ENCODE data around the gene ADIPOR2. TPM values are rescaled to one million over a fixed set of nuclear protein-coding genes. Genes with fewer than 3 reads are reported as not detected.

ADIPOR2 gene
- polyA plus RNA-seq, 2 of the 4 experiments (the other 2 are of a cell fraction): 60.4 to 65.4 TPM

DNA sequence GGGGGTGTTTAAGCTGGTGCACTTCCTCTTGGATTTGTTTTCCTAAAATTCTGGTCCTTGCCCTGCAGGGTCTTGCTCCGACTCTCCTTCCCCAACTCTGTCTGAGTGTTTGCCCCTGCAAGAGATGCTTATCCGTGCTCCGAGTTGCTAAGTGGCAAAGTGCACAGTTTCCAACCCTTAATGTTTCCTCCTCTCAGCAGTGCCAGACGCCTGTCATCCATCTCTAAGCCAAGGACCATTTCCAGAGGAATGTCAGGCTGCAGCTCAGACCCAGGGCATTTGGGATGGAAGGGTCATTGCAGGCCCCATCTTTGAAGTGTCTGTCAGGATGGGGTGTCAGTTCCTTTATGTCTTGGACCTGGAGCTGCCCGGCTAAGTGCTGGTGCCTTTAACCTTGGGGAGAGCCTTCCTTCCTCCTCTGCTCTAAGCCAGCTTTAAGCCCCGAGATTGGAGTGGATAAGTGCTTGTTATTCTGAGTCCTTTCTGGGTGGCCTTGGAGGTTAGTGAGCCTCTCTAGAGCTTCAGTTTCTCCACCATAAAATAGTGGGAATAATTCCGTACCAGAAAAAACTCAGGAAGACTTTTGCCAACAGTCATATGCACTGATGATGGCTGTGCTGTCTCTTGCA, 46.9 kb upstream of the ADIPOR2 start:
- no peak for DNase-seq (ENCODE audit: low read depth in 1 of 2, low spot score in 1 of 2)
- H3K4me1 ChIP-seq: no peaks in the 10 kb centered on the region
- no peak for FAIRE-seq
- H3K27ac ChIP-seq: no peak overlapping the region
- CTCF ChIA-PET: interaction anchor here (0.7 to 17.7 kb wide), 8 partner anchors 9 to 329 kb away, joined by 3 to 196 read pairs (median 6); partner anchors contain the start of gene WNT5B
- H3K4me3 ChIP-seq: no peak overlapping the region
- TF ChIP-seq ZNF302 (CRISPR knock-in tag; IDR thresholded peaks at IDR 0.05) (no peak), RNF2 (IDR thresholded peaks at IDR 0.05; ENCODE audit: borderline replicate concordance, low read depth) (no peak), RARB (CRISPR knock-in tag; IDR thresholded peaks at IDR 0.05) (no peak), RAD21 (conservative IDR thresholded peaks at IDR 0.05 in 1 of 2, IDR thresholded peaks at IDR 0.05 in 1 of 2) (no peak)
- TF ChIP-seq, protein P1, sequence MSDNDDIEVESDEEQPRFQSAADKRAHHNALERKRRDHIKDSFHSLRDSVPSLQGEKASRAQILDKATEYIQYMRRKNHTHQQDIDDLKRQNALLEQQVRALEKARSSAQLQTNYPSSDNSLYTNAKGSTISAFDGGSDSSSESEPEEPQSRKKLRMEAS (IDR thresholded peaks at IDR 0.05): no peak
- POLR2A ChIA-PET: no interaction called here
- no peak overlapping the region for H3K4me2 ChIP-seq
- no peak for ATAC-seq
- WGBS (ENCODE audit: missing lambda C conversion rate): 73% methylated on average over 6 of the region's 7 CpGs
- H3K9me3 ChIP-seq: no peaks in the 10 kb centered on the region

DNA sequence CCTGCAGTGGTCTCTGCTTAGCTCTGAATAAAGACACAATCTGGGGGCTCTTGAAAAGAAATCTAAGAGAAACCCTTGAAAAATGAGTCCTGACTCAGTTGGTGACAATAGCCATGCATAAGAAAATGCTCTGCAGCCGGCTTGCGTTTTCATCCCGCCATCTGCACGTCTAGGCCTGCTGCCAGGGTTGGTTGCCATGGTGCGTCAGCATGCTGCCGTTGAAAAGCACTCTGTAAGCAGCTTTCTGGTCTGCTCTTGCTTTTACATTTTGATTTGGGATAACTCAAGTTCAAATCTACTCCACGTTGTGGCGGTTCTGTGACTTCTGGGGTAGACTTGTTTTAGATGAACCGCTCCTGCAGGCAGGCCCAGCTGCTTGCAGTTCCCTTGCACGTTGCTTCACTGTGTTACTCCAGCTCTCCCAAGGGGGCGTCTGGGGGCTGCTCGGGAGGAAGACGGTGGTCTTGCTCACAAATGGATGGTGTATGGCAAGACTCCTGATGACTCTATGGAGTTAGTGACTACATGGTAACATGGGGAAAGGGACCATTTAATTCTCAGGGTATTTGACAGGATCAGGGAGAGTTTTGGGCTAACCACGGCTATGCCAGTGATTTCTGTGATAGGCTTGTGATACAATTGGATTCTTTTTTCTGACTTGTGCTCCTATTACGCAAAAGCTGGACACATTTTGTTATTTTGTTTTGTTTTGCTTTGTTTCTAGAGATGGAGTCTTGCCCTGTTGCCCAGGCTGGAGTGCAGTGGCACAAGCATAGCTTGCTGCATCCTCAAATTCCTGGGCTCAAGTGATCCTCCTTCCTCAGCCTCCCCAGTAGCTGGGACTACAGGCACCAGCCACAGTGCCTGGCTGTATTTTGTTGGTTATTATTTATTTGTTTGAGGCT, 46.1 kb upstream of the ADIPOR2 start:
- ChIA-PET CTCF (interaction anchor here (0.7 to 17.7 kb wide), 7 partner anchors 8 to 328 kb away, joined by 3 to 196 read pairs (median 9); partner anchors contain the start of gene WNT5B), POLR2A (no interaction called here)
- WGBS (ENCODE audit: missing lambda C conversion rate): 76% methylated on average over 15 of the region's 15 CpGs
- H3K4me2 ChIP-seq: no peak overlapping the region
- no peak for TF ChIP-seq TFCP2L1 (CRISPR knock-in tag; IDR thresholded peaks at IDR 0.05)
- TF ChIP-seq, protein P2, sequence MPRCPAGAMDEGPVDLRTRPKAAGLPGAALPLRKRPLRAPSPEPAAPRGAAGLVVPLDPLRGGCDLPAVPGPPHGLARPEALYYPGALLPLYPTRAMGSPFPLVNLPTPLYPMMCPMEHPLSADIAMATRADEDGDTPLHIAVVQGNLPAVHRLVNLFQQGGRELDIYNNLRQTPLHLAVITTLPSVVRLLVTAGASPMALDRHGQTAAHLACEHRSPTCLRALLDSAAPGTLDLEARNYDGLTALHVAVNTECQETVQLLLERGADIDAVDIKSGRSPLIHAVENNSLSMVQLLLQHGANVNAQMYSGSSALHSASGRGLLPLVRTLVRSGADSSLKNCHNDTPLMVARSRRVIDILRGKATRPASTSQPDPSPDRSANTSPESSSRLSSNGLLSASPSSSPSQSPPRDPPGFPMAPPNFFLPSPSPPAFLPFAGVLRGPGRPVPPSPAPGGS (IDR thresholded peaks at IDR 0.05): no peak
- TF ChIP-seq RCOR1 (IDR thresholded peaks at IDR 0.05; ENCODE audit: low read depth, low read length): no peak
- TF ChIP-seq HOXB13 (CRISPR knock-in tag; IDR thresholded peaks at IDR 0.05; ENCODE audit: low read depth): no peak
- no peak for DNase-seq (ENCODE audit: low read depth in 1 of 2, low spot score in 1 of 2)
- no peaks in the 10 kb centered on the region for H3K9me3 ChIP-seq
- H3K4me3 ChIP-seq: no peak overlapping the region
- ATAC-seq: no peak
- no peak overlapping the region for H3K27ac ChIP-seq
- H3K4me1 ChIP-seq: no peaks in the 10 kb centered on the region
- FAIRE-seq: no peak

DNA sequence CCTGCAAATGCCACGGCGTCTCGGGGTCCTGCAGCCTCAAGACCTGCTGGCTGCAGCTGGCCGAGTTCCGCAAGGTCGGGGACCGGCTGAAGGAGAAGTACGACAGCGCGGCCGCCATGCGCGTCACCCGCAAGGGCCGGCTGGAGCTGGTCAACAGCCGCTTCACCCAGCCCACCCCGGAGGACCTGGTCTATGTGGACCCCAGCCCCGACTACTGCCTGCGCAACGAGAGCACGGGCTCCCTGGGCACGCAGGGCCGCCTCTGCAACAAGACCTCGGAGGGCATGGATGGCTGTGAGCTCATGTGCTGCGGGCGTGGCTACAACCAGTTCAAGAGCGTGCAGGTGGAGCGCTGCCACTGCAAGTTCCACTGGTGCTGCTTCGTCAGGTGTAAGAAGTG, 45.1 kb upstream of the ADIPOR2 start:
- ATAC-seq: no peak
- no peak overlapping the region for H3K27ac ChIP-seq
- FAIRE-seq: no peak
- no peak overlapping the region for H3K4me2 ChIP-seq
- WGBS (ENCODE audit: missing lambda C conversion rate): 84% methylated on average over 21 of the region's 29 CpGs
- ChIA-PET POLR2A (no interaction called here), CTCF (interaction anchor here (1.1 to 17.7 kb wide), 5 partner anchors 10 to 294 kb away, joined by 3 to 196 read pairs (median 9); partner anchors contain the start of gene WNT5B)
- DNase-seq (ENCODE audit: low read depth in 1 of 2, low spot score in 1 of 2): no peak
- no peaks in the 10 kb centered on the region for H3K4me1 ChIP-seq
- H3K9me3 ChIP-seq: no peaks in the 10 kb centered on the region
- TF ChIP-seq TFCP2L1 (CRISPR knock-in tag; IDR thresholded peaks at IDR 0.05): no peak
- TF ChIP-seq POLR2AphosphoS2 (conservative IDR thresholded peaks at IDR 0.05; ENCODE audit: low read length): no peak
- no peak for TF ChIP-seq RAD21 (conservative IDR thresholded peaks at IDR 0.05 in 1 of 2, IDR thresholded peaks at IDR 0.05 in 1 of 2)
- TF ChIP-seq NPAS2 (CRISPR knock-in tag; IDR thresholded peaks at IDR 0.05; ENCODE audit: borderline replicate concordance): no peak
- TF ChIP-seq ZFP36 (IDR thresholded peaks at IDR 0.05; ENCODE audit: borderline replicate concordance, partially characterized antibody): no peak
- no peak for TF ChIP-seq CBX2 (IDR thresholded peaks at IDR 0.05; ENCODE audit: borderline replicate concordance, low read depth)
- no peak for TF ChIP-seq GATA3 (IDR thresholded peaks at IDR 0.05; ENCODE audit: borderline replicate concordance)
- TF ChIP-seq, protein P3, sequence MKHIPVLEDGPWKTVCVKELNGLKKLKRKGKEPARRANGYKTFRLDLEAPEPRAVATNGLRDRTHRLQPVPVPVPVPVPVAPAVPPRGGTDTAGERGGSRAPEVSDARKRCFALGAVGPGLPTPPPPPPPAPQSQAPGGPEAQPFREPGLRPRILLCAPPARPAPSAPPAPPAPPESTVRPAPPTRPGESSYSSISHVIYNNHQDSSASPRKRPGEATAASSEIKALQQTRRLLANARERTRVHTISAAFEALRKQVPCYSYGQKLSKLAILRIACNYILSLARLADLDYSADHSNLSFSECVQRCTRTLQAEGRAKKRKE (CRISPR knock-in tag; IDR thresholded peaks at IDR 0.05; ENCODE audit: low read depth): no peak
- TF ChIP-seq PHF8 (IDR thresholded peaks at IDR 0.05; ENCODE audit: borderline replicate concordance, low read depth): no peak
- no peak for TF ChIP-seq RARB (CRISPR knock-in tag; IDR thresholded peaks at IDR 0.05)
- TF ChIP-seq HEYL (CRISPR knock-in tag; IDR thresholded peaks at IDR 0.05): no peak
- TF ChIP-seq, protein P4, sequence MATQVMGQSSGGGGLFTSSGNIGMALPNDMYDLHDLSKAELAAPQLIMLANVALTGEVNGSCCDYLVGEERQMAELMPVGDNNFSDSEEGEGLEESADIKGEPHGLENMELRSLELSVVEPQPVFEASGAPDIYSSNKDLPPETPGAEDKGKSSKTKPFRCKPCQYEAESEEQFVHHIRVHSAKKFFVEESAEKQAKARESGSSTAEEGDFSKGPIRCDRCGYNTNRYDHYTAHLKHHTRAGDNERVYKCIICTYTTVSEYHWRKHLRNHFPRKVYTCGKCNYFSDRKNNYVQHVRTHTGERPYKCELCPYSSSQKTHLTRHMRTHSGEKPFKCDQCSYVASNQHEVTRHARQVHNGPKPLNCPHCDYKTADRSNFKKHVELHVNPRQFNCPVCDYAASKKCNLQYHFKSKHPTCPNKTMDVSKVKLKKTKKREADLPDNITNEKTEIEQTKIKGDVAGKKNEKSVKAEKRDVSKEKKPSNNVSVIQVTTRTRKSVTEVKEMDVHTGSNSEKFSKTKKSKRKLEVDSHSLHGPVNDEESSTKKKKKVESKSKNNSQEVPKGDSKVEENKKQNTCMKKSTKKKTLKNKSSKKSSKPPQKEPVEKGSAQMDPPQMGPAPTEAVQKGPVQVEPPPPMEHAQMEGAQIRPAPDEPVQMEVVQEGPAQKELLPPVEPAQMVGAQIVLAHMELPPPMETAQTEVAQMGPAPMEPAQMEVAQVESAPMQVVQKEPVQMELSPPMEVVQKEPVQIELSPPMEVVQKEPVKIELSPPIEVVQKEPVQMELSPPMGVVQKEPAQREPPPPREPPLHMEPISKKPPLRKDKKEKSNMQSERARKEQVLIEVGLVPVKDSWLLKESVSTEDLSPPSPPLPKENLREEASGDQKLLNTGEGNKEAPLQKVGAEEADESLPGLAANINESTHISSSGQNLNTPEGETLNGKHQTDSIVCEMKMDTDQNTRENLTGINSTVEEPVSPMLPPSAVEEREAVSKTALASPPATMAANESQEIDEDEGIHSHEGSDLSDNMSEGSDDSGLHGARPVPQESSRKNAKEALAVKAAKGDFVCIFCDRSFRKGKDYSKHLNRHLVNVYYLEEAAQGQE (IDR thresholded peaks at IDR 0.05): no peak
- no peak for TF ChIP-seq KDM5A (IDR thresholded peaks at IDR 0.05)
- no peak for TF ChIP-seq KDM1A (IDR thresholded peaks at IDR 0.05; ENCODE audit: low read depth)
- no peak for TF ChIP-seq POLR2A (IDR thresholded peaks at IDR 0.05; ENCODE audit: low read length)
- TF ChIP-seq FOXS1 (CRISPR knock-in tag; IDR thresholded peaks at IDR 0.05): no peak
- TF ChIP-seq, protein P5, sequence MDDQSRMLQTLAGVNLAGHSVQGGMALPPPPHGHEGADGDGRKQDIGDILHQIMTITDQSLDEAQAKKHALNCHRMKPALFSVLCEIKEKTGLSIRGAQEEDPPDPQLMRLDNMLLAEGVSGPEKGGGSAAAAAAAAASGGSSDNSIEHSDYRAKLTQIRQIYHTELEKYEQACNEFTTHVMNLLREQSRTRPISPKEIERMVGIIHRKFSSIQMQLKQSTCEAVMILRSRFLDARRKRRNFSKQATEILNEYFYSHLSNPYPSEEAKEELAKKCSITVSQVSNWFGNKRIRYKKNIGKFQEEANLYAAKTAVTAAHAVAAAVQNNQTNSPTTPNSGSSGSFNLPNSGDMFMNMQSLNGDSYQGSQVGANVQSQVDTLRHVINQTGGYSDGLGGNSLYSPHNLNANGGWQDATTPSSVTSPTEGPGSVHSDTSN (IDR thresholded peaks at IDR 0.05): no peak
- no peak overlapping the region for H3K4me3 ChIP-seq
